ENCODE measurements around the gene CCDC66.

The CCDC66 gene

GRCh38 chr3:56630966-56631365 lies 74.0 kb downstream of the CCDC66 start:
- Histone ChIP-seq H3K36me3 (ENCODE audit: low read depth) (peaks cover 89% of the 10 kb centered on the region), H3K27me3 (ENCODE audit: insufficient read depth, poor library complexity, severe bottlenecking) (no peaks in the 10 kb centered on the region), H3K4me3 (ENCODE audit: severe bottlenecking) (no peak overlapping the region), H3K9me3 (ENCODE audit: severe bottlenecking) (no peaks in the 10 kb centered on the region), H3K4me1 (ENCODE audit: insufficient read depth, poor library complexity, severe bottlenecking) (no peaks in the 10 kb centered on the region), H3K27ac (ENCODE audit: poor library complexity, severe bottlenecking) (no peak overlapping the region)
- DNase-seq (ENCODE audit: low spot score) (no peak), ATAC-seq (ENCODE audit: low read depth) (peak; percentile 23; the same call in 1 of the 3 replicates)
- TF ChIP-seq CTCF (IDR thresholded peaks at IDR 0.05; ENCODE audit: poor library complexity, severe bottlenecking): no peak

DNA sequence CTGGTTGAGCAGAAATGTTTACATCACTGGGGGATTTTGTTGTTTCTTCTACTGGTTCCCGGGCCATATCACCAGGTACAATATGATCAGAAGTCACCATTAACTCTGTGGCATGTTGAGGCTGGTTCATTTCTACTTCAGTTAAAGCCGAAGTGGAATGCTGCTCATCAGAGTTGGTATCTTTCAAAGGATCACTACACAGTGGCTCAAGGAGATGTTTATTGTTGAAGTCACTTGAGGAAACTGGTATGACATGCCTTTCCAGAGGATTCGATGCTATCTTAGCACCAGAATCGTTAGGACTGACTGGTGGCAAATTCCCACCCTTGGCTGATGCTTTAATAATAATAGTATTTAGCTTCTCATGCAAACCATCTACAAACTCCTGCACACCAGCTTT lies 76.2 kb downstream of the CCDC66 start:
- H3K9me3 ChIP-seq (ENCODE audit: severe bottlenecking): no peaks in the 10 kb centered on the region
- H3K4me3 ChIP-seq (ENCODE audit: severe bottlenecking): no peak overlapping the region
- H3K36me3 ChIP-seq (ENCODE audit: low read depth): peaks cover 87% of the 10 kb centered on the region
- ATAC-seq (ENCODE audit: low read depth) (no peak), DNase-seq (ENCODE audit: low spot score) (no peak)
- H3K4me1 ChIP-seq (ENCODE audit: insufficient read depth, poor library complexity, severe bottlenecking): no peaks in the 10 kb centered on the region
- H3K27ac ChIP-seq (ENCODE audit: poor library complexity, severe bottlenecking): no peak overlapping the region
- H3K27me3 ChIP-seq (ENCODE audit: insufficient read depth, poor library complexity, severe bottlenecking): no peaks in the 10 kb centered on the region
- no peak for TF ChIP-seq CTCF (IDR thresholded peaks at IDR 0.05; ENCODE audit: poor library complexity, severe bottlenecking)

DNA sequence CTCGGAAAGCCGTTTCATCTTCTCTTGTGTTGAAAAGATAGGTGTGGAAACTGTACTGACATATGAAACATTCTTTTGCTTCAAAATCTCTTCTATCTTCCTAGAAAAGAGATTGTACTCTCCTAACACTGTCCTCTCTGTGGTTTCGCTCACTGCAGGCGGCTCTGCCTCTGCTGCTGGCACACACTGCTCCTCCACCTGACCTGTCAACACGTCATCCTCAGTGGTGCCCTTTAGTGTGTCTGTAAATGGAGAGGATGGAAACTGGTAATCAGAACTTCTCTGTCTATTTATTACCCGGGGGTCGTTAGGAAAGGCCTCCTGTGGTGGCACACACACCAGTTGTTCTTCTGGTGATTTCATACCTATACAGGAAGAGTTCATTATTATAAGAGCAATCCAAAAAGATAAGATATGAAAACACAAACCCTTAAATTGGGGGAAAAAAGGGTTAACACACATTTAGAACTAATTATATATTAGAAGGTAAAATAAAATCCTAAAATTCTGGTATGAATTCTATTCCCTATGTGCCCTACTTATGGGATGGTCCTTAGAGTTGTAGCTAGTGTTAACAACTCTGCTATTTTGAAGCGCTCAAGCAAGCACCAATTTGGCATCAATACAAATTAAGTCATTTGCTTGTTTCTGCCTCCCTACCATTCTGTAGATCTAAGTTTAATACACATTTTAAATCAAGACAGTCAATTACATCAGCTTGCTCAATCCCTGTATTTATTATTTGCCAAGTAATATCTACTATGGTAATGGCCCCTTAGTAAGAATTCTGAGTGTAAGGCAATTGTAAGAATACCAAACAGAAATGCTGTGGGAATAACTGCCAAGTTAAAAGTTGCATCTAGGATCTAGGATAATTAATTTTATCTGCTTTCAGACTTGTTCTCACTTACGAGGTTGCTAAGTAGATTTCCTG lies 76.9 kb downstream of the CCDC66 start:
- Histone ChIP-seq H3K36me3 (ENCODE audit: low read depth) (peaks cover 88% of the 10 kb centered on the region), H3K27ac (ENCODE audit: poor library complexity, severe bottlenecking) (no peak overlapping the region), H3K9me3 (ENCODE audit: severe bottlenecking) (no peaks in the 10 kb centered on the region), H3K4me1 (ENCODE audit: insufficient read depth, poor library complexity, severe bottlenecking) (no peaks in the 10 kb centered on the region), H3K4me3 (ENCODE audit: severe bottlenecking) (no peak overlapping the region), H3K27me3 (ENCODE audit: insufficient read depth, poor library complexity, severe bottlenecking) (no peaks in the 10 kb centered on the region)
- DNase-seq (ENCODE audit: low spot score) (no peak), ATAC-seq (ENCODE audit: low read depth) (no peak)
- TF ChIP-seq CTCF (IDR thresholded peaks at IDR 0.05; ENCODE audit: poor library complexity, severe bottlenecking): no peak

DNA sequence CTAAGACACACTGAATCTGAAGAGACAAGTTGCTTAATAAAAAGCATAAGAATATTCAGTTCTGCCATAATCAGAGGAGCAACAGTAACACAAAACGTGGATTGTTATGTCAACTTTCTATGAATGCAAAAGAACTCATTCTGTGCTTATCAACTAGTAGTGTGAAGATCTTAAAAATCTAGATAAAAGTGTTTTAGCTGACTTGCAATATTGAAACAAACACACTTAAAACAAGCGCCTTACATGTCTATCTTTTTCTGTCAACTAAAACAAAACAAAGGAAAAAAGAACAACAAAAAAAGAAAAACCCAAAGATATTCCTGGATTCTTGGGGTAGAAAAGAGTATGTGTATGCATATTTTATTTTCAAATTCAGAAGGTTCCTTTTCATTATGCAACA lies 88.4 kb downstream of the CCDC66 start:
- peaks cover 86% of the 10 kb centered on the region for H3K36me3 ChIP-seq (ENCODE audit: low read depth)
- H3K27ac ChIP-seq (ENCODE audit: poor library complexity, severe bottlenecking): no peak overlapping the region
- ATAC-seq (ENCODE audit: low read depth) (no peak), DNase-seq (ENCODE audit: low spot score) (no peak)
- H3K4me1 ChIP-seq (ENCODE audit: insufficient read depth, poor library complexity, severe bottlenecking): no peaks in the 10 kb centered on the region
- no peaks in the 10 kb centered on the region for H3K27me3 ChIP-seq (ENCODE audit: insufficient read depth, poor library complexity, severe bottlenecking)
- TF ChIP-seq CTCF (IDR thresholded peaks at IDR 0.05; ENCODE audit: poor library complexity, severe bottlenecking): no peak
- no peak overlapping the region for H3K4me3 ChIP-seq (ENCODE audit: severe bottlenecking)
- no peaks in the 10 kb centered on the region for H3K9me3 ChIP-seq (ENCODE audit: severe bottlenecking)

- H3K36me3 ChIP-seq (ENCODE audit: low read depth): peaks cover 83% of the 10 kb centered on the region
Measured at GRCh38 chr3:56654460-56654859, 97.5 kb downstream of the CCDC66 start.

More at GRCh38 chr3:56654460-56654859, 97.5 kb downstream of the CCDC66 start:
- H3K4me1 ChIP-seq (ENCODE audit: insufficient read depth, poor library complexity, severe bottlenecking): no peaks in the 10 kb centered on the region
- DNase-seq (ENCODE audit: low spot score) (no peak), ATAC-seq (ENCODE audit: low read depth) (no peak)
- TF ChIP-seq CTCF (IDR thresholded peaks at IDR 0.05; ENCODE audit: poor library complexity, severe bottlenecking): no peak
- H3K9me3 ChIP-seq (ENCODE audit: severe bottlenecking): no peaks in the 10 kb centered on the region
- H3K4me3 ChIP-seq (ENCODE audit: severe bottlenecking): no peak overlapping the region
- H3K27me3 ChIP-seq (ENCODE audit: insufficient read depth, poor library complexity, severe bottlenecking): no peaks in the 10 kb centered on the region
- H3K27ac ChIP-seq (ENCODE audit: poor library complexity, severe bottlenecking): no peak overlapping the region

All from RWPE2 (cell line).